Non-pigmented ciliary epithelial cell (primary cell): ENCODE data around the gene GRK5.
"Not testable (repeated sequence)": the region's sequence is repeated elsewhere in the genome, so short reads cannot be mapped to it uniquely, and the experiment has no call there.

Experiments used
- DNase-seq: peaks from one replicate; pipeline ENCODE4 v3.0.0-alpha.2; 2010; ENCODE audit warnings: low read depth

Gene GRK5

GRCh38 chr10:119207366-119207666 lies at the start of gene GRK5:
TSS of gene GRK5 (plus strand) at chr10:119207571. CDS start at chr10:119207918, 347 bp downstream.
- no peak for DNase-seq

- no peak for DNase-seq
Measured at GRCh38 chr10:119159332-119159731, 48.0 kb upstream of the GRK5 start.

DNA sequence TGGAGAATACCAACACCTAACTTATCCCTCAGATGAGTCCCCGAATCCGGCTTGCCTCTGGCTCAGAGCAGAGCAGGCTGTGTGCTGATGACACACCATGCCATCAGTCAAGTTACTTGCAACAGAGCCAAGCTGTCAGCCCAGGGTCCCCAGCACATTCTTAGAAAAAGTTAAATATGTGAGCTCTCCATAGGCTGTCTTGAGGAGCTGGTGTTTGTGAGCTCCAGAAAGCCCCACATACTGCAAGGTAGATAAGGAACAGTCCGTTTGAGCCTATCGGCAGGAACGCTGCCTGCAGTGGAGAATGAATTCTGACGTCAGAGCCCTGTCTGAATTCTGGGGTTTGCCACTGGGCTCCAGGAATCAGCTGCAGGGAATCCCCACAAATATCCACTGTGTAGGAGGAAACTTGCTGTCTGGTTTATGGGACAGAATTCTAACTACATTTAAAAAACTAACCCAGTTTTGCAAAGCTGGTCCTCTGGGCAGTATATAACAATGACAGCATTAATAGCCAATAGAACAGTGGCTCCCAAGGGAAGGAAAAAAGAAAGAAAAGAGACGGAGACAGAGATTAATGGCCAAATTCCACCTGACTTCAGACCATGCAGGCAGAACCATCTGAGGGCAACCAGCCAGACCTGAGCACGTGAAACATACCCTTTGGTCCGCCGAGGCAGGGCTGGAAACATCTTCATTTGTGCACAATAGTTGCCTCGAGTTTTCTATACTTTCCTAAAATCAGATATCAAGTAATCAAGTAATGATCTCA lies 45.5 kb upstream of the GRK5 start:
- no peak for DNase-seq

GRCh38 chr10:119162452-119163092 lies 44.8 kb upstream of the GRK5 start:
- DNase-seq: no peak

- no peak for DNase-seq
Measured at GRCh38 chr10:119165171-119166117, 41.9 kb upstream of the GRK5 start, which contains the start of gene SFXN4. TSS of gene SFXN4 (minus strand) at chr10:119165714. CDS start at chr10:119165647, 67 bp downstream.

- no peak for DNase-seq
Measured at GRCh38 chr10:119166118-119166500, 41.3 kb upstream of the GRK5 start.

GRCh38 chr10:119166564-119166963 lies 40.8 kb upstream of the GRK5 start:
- DNase-seq: no peak

DNA sequence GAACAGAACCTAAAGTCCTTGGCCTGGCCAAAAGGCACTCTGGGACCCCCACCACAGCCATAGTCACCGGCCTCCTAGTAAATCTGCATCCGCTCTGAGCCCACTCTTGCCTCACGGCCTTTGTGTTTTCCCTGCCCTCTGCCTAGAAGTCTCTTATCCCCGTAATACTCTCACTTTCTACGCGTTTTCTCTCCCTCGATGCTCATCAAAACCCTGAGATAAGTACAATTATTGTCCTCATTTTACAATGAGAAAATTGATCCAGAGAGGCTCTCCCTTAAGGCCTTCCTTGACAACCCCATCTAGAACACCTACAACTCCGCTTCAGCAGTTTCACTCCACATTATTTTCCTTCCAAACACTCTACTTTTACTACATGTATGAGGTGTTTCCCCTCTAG lies 40.3 kb upstream of the GRK5 start:
- no peak for DNase-seq

DNA sequence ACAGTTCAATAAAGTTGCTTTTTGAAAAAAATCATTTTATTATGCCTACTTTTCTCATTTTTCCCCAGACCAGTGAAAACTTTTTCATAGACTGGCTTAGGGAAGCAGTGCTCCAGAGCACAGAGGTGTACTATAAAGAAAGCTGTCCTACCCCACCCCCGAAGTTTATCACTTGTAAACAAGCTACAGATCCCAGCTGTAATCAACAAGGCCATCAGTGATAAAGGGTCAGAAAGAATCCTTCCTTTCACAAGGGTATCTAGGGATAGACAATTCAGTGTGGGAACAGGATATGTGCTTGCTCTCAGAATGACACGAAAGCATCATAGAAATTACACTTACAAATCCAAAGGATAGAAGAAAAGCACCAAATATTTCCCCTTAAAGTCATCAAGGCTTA lies 33.3 kb upstream of the GRK5 start:
- DNase-seq: no peak

DNA sequence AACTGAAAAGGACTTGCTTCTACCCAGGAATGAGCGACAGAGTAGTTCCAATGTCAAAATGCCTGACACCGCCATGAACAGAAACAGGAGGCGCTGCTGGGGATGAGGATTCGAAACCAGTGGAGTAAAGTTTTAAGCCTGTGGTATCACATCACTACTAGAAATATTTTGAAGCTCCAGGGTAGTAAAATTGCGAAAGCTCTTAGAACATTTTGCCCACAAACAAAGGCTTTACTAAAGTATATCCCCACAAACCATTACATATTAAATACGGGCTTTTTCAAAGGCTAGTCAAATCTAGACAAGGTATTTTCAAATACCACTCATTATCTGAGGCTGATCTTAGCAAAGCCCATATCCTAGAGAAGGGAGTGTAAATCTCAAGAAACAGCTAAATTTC lies 31.2 kb upstream of the GRK5 start:
- no peak for DNase-seq

DNA sequence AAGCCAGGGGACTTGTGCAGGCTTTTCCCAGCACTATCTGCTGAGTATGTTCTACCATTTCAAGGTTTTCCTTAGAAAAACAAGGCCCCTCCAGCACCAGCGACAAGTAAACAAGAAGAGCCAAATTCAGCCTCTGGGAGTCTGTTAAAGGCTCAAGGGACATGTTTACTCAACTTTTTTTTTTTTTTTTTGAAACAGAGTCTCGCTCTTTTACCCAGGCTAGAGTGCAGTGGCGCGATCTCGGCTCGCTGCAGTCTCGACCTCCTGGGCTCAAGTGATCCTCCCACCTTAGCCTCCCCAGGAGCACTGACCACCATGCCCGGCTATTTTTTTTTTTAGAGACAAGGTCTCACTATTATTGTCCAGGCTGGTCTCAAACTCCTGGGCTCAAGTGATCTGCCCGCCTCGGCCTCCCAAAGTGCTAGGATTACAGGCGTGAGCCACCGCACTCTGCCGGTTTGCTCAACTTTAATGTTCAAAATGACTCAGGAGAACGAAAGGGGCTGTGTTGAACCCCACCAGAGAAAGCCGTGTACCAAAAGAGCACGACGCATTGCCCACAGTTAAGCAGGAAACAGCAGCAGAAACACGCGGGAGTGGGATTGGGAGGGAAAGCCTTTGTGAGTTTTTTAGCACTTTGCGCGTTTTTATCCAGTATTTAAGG lies 29.5 kb upstream of the GRK5 start:
- DNase-seq: no peak

- no peak for DNase-seq
Measured at GRCh38 chr10:119178372-119179119, 28.8 kb upstream of the GRK5 start, which contains the start of gene PRDX3. TSS of gene PRDX3 (minus strand) at chr10:119178812. CDS start at chr10:119178790, 22 bp downstream.

DNA sequence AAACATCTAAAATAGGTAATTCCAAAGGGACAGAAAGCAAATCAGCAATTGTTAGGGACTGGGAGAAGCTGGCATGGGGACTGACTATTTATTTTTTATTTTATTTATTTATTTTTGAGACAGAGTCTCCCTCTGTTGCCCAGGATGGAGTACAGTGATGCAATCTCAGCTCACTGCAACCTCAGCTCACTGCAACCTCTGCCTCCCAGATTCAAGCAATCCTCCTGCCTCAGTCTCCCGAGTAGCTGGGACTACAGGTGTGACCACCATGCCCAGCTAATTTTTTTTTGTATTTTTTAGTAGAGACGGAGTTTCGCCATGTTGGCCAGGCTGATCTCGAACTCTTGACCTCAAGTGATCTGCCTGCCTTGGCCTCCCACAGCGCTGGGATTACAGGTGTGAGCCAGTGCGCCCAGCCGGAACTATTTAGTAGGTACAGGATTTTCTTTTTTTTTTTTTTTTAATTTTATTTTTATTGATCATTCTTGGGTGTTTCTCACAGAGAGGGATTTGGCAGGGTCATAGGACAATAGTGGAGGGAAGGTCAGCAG lies 26.4 kb upstream of the GRK5 start:
- not testable (repeated sequence) for DNase-seq

- DNase-seq: no peak
Measured at GRCh38 chr10:119183664-119184412, 23.5 kb upstream of the GRK5 start.

- DNase-seq: peak; percentile 78
Measured at GRCh38 chr10:119189811-119190282, 17.5 kb upstream of the GRK5 start.

GRCh38 chr10:119190353-119190752 lies 17.0 kb upstream of the GRK5 start:
- peak; percentile 99 for DNase-seq

DNA sequence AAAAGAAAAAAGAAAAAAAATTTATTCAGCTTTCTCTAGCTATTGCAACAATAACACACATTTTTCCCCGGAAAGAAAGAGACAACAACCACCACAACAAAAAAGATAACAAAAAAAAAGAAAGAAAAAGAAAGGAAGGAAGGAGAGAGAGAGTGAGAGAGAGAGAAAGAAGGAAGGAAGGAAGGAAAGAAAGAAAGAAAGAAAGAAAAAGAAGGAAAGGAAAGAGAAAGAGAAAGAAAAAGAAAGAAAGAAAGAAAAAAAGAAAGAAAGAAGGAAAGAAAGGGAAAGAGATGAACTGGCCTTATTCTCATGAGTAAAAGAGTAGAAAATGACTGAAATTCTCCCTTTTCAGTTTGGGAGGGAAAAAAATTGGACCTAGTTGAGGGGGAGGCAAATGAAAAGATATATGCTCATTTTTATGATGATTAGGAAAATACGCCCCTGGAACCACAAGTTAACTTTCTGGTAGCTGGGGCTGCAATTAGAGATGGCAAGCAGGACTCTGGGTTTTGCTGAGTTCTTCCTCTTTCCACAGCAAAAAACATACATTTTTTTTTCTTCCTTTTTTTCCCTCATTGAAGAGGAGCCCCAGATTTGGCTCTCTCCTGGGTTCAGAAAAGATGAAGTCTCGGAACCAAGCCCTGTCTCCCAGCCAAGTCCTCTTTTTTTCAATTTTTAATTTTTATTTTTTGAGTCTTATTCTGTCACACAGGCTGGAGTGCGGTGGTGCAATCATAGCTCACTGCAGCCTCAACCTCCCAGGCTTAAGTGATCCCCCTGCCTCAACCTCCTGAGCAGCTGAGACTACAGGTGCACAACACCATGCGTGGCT lies 16.2 kb upstream of the GRK5 start:
- DNase-seq: no peak

- DNase-seq: no peak
Measured at GRCh38 chr10:119191881-119192280, 15.5 kb upstream of the GRK5 start.

DNA sequence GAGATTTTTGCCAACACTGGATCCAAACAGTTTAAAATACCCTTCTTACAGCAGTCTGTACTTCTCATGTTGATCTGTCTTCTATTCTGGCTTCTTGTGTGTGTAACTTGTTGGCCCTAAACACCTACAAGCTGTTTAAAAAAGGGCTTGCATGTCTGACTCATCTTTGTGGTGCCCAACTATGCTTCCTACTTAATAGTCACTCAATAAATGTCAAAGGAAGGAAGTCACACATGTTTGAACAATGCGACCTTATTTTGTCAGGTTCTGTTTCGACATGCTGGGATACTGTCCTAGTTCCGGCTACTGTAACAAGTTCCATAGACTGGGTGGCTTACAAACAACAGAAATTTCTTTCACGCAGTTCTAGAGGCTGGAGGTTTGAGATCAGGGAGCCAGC lies 9.4 kb upstream of the GRK5 start:
- DNase-seq: no peak
